Endodermal cell (in vitro differentiated cells): ENCODE results near the gene EPHA4. TPM values are rescaled to one million over a fixed set of nuclear protein-coding genes. Genes with fewer than 3 reads are reported as not detected.

ENCODE experiments used
- DNase-seq: peaks from one replicate; pipeline ENCODE4 v3.0.0-alpha.2; 2017
- H3K27ac ChIP-seq: 2 replicates; pipeline ENCODE4 v1.5.1; 2013; ENCODE audit warnings: mild to moderate bottlenecking, low read depth, low read length, moderate library complexity
- H3K27me3 ChIP-seq: 2 replicates; pipeline ENCODE4 v1.6.1; 2013; ENCODE audit warnings: mild to moderate bottlenecking, low read length, moderate library complexity; ENCODE audit not compliant: insufficient read depth, control insufficient read depth, poor library complexity, severe bottlenecking
- H3K36me3 ChIP-seq: 2 replicates; pipeline ENCODE4 v1.7.0; 2013; ENCODE audit warnings: mild to moderate bottlenecking, low read length, moderate library complexity; ENCODE audit not compliant: control insufficient read depth, insufficient read depth
- H3K4me1 ChIP-seq: one replicate; pipeline ENCODE4 v1.7.0; 2013; ENCODE audit warnings: low read length; ENCODE audit not compliant: control insufficient read depth, insufficient read depth
- H3K4me3 ChIP-seq: 2 replicates; pipeline ENCODE4 v1.5.1; 2013; ENCODE audit warnings: mild to moderate bottlenecking, low read length, moderate library complexity
- H3K9ac ChIP-seq: 2 replicates; pipeline ENCODE4 v1.6.1; 2013; ENCODE audit warnings: mild to moderate bottlenecking, low read length, moderate library complexity; ENCODE audit not compliant: poor library complexity, severe bottlenecking; ENCODE audit errors: extremely low read depth
- H3K9me3 ChIP-seq: 2 replicates; pipeline ENCODE4 v1.6.1; 2013; ENCODE audit warnings: mild to moderate bottlenecking, low read length, moderate library complexity; ENCODE audit not compliant: control insufficient read depth
- H3K27ac Mint-ChIP-seq: 2 replicates; pipeline ENCODE4 v1.8.0; 2020; ENCODE audit warnings: mixed read lengths
- H3K27me3 Mint-ChIP-seq: 2 replicates; pipeline ENCODE4 v1.8.0; 2021; ENCODE audit warnings: mild to moderate bottlenecking, mixed read lengths; ENCODE audit not compliant: insufficient read depth
- H3K36me3 Mint-ChIP-seq: 2 replicates; pipeline ENCODE4 v1.8.0; 2020; ENCODE audit warnings: low read depth, mixed read lengths
- H3K4me1 Mint-ChIP-seq: 2 replicates; pipeline ENCODE4 v1.8.0; 2020; ENCODE audit warnings: mixed read lengths
- H3K4me3 Mint-ChIP-seq: 2 replicates; pipeline ENCODE4 v1.8.0; 2020; ENCODE audit warnings: mild to moderate bottlenecking, moderate library complexity, mixed read lengths
- H3K9me3 Mint-ChIP-seq: 2 replicates; pipeline ENCODE4 v1.8.0; 2020; ENCODE audit warnings: mild to moderate bottlenecking, mixed read lengths
- WGBS, 2 experiments: methylation state at CpG; one replicate each; pipeline versions ENCODE4 v1.1.5 to v1.1.7; 2013; ENCODE audit warnings: missing lambda C conversion rate in 2 of 2, mixed read lengths in 1 of 2; ENCODE audit not compliant: insufficient coverage in 1 of 2, insufficient read length in 1 of 2; 5-methylcytosine and 5-hydroxymethylcytosine counted together
- total RNA-seq, 2 donors: library from RNA; stranded (reverse); fragmentation: NEBNext Ultra II Directional in 1 of 2; extraction: Animal tissue kit (Norgen Biotek cat#: 25700) in 1 of 2; gene quantifications; 2 replicates in 1 of 2; 3 replicates in 1 of 2; pipeline ENCODE4 v1.2.1, GENCODE V29; 2021
- TF ChIP-seq, protein P1 (sequence below): fragments of 200-600 bp; sonication (generic); conservative IDR thresholded peaks from 2 replicates; pipeline ENCODE4 v1.5.0; 2021; ENCODE audit warnings: antibody characterized with exemption, mild to moderate bottlenecking

EPHA4 gene
- total RNA-seq, 2 donors from 2014 or later: 74.1 to 87.3 TPM

DNA sequence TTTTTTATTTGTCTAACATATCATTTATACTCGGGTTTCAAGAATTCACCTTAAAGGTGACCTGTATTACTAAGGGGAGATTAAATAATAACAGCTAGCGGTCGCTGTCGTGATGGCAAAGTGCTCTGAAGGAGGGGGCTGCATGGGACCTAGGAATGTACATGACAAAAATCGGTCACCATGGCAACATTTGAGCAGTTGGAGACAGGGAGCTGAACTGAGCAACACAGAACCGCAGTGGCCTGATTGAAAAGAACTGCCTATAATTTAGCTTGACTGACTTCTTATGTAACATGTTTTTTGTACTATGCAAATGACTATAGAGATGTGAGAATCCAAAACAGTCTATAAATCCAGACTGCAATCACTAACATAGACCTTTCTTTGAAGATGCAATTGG, 34.3 kb upstream of the EPHA4 start:
- no peaks in the 10 kb centered on the region for H3K36me3 Mint-ChIP-seq
- TF ChIP-seq, protein P1, sequence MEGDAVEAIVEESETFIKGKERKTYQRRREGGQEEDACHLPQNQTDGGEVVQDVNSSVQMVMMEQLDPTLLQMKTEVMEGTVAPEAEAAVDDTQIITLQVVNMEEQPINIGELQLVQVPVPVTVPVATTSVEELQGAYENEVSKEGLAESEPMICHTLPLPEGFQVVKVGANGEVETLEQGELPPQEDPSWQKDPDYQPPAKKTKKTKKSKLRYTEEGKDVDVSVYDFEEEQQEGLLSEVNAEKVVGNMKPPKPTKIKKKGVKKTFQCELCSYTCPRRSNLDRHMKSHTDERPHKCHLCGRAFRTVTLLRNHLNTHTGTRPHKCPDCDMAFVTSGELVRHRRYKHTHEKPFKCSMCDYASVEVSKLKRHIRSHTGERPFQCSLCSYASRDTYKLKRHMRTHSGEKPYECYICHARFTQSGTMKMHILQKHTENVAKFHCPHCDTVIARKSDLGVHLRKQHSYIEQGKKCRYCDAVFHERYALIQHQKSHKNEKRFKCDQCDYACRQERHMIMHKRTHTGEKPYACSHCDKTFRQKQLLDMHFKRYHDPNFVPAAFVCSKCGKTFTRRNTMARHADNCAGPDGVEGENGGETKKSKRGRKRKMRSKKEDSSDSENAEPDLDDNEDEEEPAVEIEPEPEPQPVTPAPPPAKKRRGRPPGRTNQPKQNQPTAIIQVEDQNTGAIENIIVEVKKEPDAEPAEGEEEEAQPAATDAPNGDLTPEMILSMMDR: no peak
- H3K36me3 ChIP-seq: no peaks in the 10 kb centered on the region
- no peaks in the 10 kb centered on the region for H3K9me3 Mint-ChIP-seq
- no peak overlapping the region for H3K27ac Mint-ChIP-seq
- H3K4me3 Mint-ChIP-seq: no peak overlapping the region
- H3K27me3 ChIP-seq: no peaks in the 10 kb centered on the region
- H3K4me1 ChIP-seq: peaks cover 9% of the 10 kb centered on the region
- H3K9me3 ChIP-seq: no peaks in the 10 kb centered on the region
- H3K27me3 Mint-ChIP-seq: no peaks in the 10 kb centered on the region
- H3K27ac ChIP-seq: peak overlapping the region; percentile 59
- no peak overlapping the region for H3K9ac ChIP-seq
- peaks cover 20% of the 10 kb centered on the region for H3K4me1 Mint-ChIP-seq
- no peak for DNase-seq
- H3K4me3 ChIP-seq: no peak overlapping the region
- 43 to 75% methylated on average over 5 to 6 of the region's 6 CpGs for whole genome bisulfite sequencing, 2 experiments

DNA sequence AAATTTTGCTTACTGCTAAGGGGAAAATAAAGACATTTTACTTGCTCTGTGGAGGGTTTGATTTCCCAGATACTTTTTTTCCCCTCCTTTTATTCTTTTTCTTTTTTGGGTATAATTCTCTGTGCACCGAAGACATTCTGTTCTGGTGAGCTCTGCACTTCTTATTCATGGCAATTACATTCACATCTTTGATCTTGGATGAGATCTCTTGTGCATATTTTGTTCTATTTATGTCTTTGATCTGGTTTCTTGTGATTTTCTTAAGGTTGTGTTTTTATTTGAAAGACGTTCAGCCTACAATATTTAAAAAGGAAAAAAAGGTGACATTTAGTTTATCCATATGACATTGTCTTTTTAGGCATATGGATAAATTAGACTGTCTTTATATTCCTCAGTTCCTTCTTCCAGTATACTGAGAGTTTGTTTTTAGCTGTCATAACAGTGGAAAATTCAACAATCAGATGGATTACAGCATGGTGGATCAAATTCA, 33.7 kb upstream of the EPHA4 start:
- DNase-seq: no peak
- no peak overlapping the region for H3K4me3 Mint-ChIP-seq
- Histone ChIP-seq H3K4me1 (peaks cover 15% of the 10 kb centered on the region), H3K9me3 (no peaks in the 10 kb centered on the region), H3K9ac (no peak overlapping the region), H3K27ac (no peak overlapping the region), H3K4me3 (no peak overlapping the region), H3K36me3 (no peaks in the 10 kb centered on the region), H3K27me3 (no peaks in the 10 kb centered on the region)
- TF ChIP-seq, protein P1: no peak
- no peaks in the 10 kb centered on the region for H3K9me3 Mint-ChIP-seq
- 93% methylated on average over 2 of the region's 2 CpGs; no CpG with 5 or more reads in 1 of the 2 experiments for WGBS, 2 experiments
- no peak overlapping the region for H3K27ac Mint-ChIP-seq
- no peaks in the 10 kb centered on the region for H3K27me3 Mint-ChIP-seq
- peaks cover 23% of the 10 kb centered on the region for H3K4me1 Mint-ChIP-seq
- H3K36me3 Mint-ChIP-seq: no peaks in the 10 kb centered on the region

DNA sequence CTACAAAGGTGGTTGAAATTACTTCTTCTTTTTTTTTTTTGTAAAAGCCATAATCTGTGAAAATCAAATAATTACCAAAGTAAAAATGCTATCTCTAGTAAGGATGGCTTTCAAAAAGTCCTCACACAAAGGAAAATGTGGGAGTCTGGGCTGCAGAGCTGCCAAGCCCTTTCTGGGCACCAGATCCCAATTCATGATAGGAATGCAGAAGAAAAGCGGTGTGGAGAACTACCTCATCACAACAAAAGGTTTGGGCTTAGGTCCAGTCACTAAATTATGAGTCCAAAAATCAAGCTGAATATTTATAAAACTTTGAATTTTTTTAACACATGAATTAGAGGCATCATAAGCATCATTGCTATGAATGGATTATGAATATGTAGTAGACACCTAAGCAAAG, 30.8 kb upstream of the EPHA4 start:
- Mint-ChIP-seq H3K27ac (no peak overlapping the region), H3K27me3 (no peaks in the 10 kb centered on the region), H3K4me3 (no peak overlapping the region), H3K36me3 (no peaks in the 10 kb centered on the region), H3K9me3 (no peaks in the 10 kb centered on the region), H3K4me1 (peaks cover 22% of the 10 kb centered on the region)
- WGBS, 2 experiments: 90% methylated on average over 1 of the region's 1 CpG; no CpG with 5 or more reads in 1 of the 2 experiments
- TF ChIP-seq, protein P1: no peak
- Histone ChIP-seq H3K9me3 (no peaks in the 10 kb centered on the region), H3K9ac (no peak overlapping the region), H3K27ac (no peak overlapping the region), H3K4me3 (no peak overlapping the region), H3K36me3 (no peaks in the 10 kb centered on the region), H3K27me3 (no peaks in the 10 kb centered on the region), H3K4me1 (peaks cover 18% of the 10 kb centered on the region)
- no peak for DNase-seq
